Skeletal muscle satellite cell (primary cell): ENCODE data around the gene WDR48.

Experiments
- H3K27me3 ChIP-seq: 2 replicates; pipeline ENCODE4 v1.7.0; 2013; ENCODE audit warnings: low read length; ENCODE audit not compliant: control insufficient read depth, insufficient read depth
- H3K36me3 ChIP-seq: 2 replicates; pipeline ENCODE4 v1.7.0; 2013; ENCODE audit warnings: mild to moderate bottlenecking, control low read depth, low read length; ENCODE audit not compliant: insufficient read depth
- H3K4me1 ChIP-seq: 2 replicates; pipeline ENCODE4 v1.7.0; 2013; ENCODE audit warnings: low read length; ENCODE audit not compliant: control insufficient read depth, insufficient read depth
- H3K4me2 ChIP-seq: 2 replicates; pipeline ENCODE4 v1.7.0; 2013; ENCODE audit warnings: mild to moderate bottlenecking, low read length
- H3K4me3 ChIP-seq: 2 replicates; pipeline ENCODE4 v1.7.0; 2013; ENCODE audit warnings: low read length
- H3K9ac ChIP-seq: 2 replicates; pipeline ENCODE4 v1.7.0; 2013; ENCODE audit warnings: mild to moderate bottlenecking, low read depth, low read length, moderate library complexity
- H3K9me3 ChIP-seq: replicated peaks from 2 replicates; pipeline ENCODE4 v1.7.0; 2013; ENCODE audit warnings: mild to moderate bottlenecking, control low read depth, low read length

WDR48 gene

GRCh38 chr3:39127269-39127907 is 75.6 kb downstream of the WDR48 start:
- Histone ChIP-seq H3K4me3 (no peak overlapping the region), H3K27me3 (no peaks in the 10 kb centered on the region), H3K4me1 (peaks cover 14% of the 10 kb centered on the region), H3K9me3 (no peaks in the 10 kb centered on the region), H3K36me3 (no peaks in the 10 kb centered on the region), H3K9ac (no peak overlapping the region), H3K4me2 (no peak overlapping the region)

DNA sequence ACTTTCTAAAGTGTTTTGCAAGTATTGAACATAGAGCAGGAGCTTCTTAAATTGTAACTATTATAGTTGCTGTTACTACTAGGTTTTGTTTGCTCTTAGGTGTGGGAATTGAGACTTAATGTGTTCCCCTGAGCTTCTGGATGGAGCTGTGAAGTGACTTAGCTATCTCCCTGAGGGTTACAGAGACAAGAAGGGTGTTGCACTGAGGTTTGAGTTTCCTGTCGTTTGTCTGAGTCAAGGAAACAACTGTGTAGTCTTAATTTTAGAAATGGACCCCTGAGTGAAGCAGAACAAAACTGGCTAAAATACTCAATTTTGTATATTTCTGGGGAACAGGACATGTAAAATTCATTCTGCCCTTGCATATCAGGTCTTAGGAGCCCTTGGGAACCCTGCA is 76.1 kb downstream of the WDR48 start:
- no peak overlapping the region for H3K9ac ChIP-seq
- no peaks in the 10 kb centered on the region for H3K9me3 ChIP-seq
- no peaks in the 10 kb centered on the region for H3K27me3 ChIP-seq
- peaks cover 14% of the 10 kb centered on the region for H3K4me1 ChIP-seq
- H3K4me2 ChIP-seq: no peak overlapping the region
- H3K4me3 ChIP-seq: no peak overlapping the region
- H3K36me3 ChIP-seq: no peaks in the 10 kb centered on the region

DNA sequence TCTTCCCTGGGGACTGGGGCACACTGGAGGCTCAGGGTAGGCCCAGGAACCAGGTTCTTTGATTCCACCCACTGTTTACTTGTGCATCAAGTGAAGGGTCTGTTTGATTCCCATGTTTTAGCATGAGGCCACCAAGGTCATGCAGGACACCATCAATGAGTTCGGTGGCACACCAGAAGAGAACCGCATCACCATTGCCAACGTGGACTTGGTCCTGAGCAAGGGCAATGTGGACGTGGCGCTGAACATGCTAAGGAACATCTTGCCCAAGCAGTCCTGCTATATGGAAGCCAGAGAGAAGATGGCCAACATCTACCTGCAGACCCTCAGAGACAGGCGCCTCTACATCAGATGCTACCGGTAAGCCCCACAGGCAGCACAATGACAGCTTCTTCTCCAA is 77.1 kb downstream of the WDR48 start:
- Histone ChIP-seq H3K4me3 (no peak overlapping the region), H3K9ac (no peak overlapping the region), H3K4me2 (no peak overlapping the region), H3K36me3 (no peaks in the 10 kb centered on the region), H3K9me3 (no peaks in the 10 kb centered on the region), H3K4me1 (peaks cover 14% of the 10 kb centered on the region), H3K27me3 (no peaks in the 10 kb centered on the region)

DNA sequence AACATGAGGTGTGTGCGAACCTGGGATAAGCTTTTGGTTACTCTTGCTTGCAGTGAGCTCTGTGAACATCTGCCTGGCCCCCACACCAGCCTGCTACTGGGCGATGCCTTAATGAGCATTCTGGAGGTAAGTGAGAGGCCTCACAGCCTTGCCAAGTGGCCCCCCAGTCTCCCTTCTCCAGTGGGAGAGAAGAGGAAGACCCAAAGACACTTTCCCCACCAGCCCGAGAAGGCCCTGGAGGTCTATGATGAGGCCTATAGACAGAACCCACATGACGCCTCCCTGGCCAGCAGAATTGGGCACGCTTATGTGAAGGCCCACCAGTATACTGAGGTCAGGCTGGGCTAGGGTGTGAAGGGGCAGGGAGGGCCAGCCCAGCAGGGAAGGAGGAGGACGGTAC is 78.2 kb downstream of the WDR48 start:
- Histone ChIP-seq H3K4me3 (no peak overlapping the region), H3K4me1 (peaks cover 14% of the 10 kb centered on the region), H3K4me2 (no peak overlapping the region), H3K27me3 (no peaks in the 10 kb centered on the region), H3K9me3 (no peaks in the 10 kb centered on the region), H3K9ac (no peak overlapping the region), H3K36me3 (no peaks in the 10 kb centered on the region)

- H3K9me3 ChIP-seq: no peaks in the 10 kb centered on the region
- no peak overlapping the region for H3K4me2 ChIP-seq
- no peak overlapping the region for H3K9ac ChIP-seq
- no peaks in the 10 kb centered on the region for H3K36me3 ChIP-seq
- H3K27me3 ChIP-seq: no peaks in the 10 kb centered on the region
- no peak overlapping the region for H3K4me3 ChIP-seq
- peaks cover 7% of the 10 kb centered on the region for H3K4me1 ChIP-seq
These were observed 79.0 kb downstream of the WDR48 start for GRCh38 chr3:39130693-39131265.

DNA sequence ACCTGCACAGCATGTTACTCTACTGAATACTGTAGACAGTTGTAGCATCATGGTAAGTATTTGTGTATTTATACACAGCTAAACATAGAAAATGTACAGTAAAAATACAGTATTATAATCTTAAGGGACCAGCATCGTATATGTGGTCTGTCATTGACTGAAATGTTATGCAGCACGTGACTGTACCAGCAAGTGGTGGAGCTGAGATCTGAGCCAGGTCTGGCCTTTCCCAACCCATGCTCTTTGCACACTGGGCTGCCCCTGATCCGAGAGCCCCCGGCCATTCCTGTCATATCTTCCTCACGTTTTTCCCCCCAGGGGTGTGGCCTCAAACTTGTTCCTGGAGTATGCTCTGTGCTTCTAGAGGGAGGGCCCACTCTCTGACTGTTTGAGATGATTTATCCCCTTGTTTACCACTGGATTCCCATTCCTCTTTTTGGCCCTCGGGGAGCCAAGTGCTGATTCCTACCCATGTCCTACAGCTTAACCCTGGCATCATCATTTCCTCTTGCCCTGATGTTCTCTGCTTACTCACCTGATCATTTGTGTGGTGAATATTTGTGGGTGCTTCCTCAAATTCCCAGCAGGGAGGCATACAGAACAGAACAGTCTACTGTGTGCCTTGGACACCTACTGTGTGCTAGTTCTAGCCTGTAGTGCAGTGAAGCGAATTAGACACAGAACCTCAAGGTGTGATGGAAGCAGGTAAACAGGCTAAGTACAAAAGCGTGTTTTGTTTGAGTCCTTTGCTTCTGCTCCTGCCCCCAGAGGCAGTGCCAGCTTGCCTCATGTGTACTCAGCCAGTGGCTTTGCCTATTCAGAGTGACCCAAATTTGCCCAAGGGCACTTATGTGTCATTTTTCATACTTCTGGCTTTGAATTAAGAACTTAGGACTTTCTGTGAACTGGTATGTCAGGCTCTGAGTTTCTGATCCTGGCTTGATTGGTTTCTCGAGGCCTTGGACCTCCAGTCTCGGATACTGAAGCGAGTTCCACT is 80.6 kb downstream of the WDR48 start:
- Histone ChIP-seq H3K27me3 (no peaks in the 10 kb centered on the region), H3K4me2 (no peak overlapping the region), H3K36me3 (no peaks in the 10 kb centered on the region), H3K9ac (no peak overlapping the region), H3K9me3 (no peaks in the 10 kb centered on the region), H3K4me1 (no peaks in the 10 kb centered on the region), H3K4me3 (no peak overlapping the region)

- Histone ChIP-seq H3K9me3 (no peaks in the 10 kb centered on the region), H3K27me3 (no peaks in the 10 kb centered on the region), H3K36me3 (no peaks in the 10 kb centered on the region)
These were observed 81.3 kb downstream of the WDR48 start for GRCh38 chr3:39133093-39133490.

DNA sequence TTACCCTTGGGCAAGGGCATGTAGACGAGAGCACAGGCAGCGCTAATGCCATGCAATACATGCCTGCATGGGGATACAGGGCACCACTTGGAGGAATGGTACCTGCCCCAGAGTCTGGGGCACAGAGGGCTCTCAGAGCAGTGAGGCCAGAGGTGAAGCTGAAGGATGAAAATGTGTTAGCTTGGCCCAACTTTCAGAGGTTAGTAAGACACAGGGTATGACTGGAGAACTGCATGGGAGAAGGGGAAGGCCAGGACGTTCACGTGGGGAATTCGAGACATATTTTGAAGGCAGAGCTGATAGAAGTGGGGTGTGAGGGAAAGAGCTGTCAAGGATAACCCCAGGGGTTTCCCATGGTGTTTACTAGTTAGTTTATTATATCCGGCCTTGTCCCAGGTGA is 82.0 kb downstream of the WDR48 start:
- H3K36me3 ChIP-seq: no peaks in the 10 kb centered on the region
- no peaks in the 10 kb centered on the region for H3K9me3 ChIP-seq
- no peaks in the 10 kb centered on the region for H3K4me1 ChIP-seq
- H3K27me3 ChIP-seq: no peaks in the 10 kb centered on the region
- no peak overlapping the region for H3K9ac ChIP-seq
- no peak overlapping the region for H3K4me3 ChIP-seq
- H3K4me2 ChIP-seq: no peak overlapping the region

More at GRCh38 chr3:39133093-39133490, 81.3 kb downstream of the WDR48 start:
- no peak overlapping the region for H3K4me3 ChIP-seq
- H3K4me2 ChIP-seq: no peak overlapping the region
- no peak overlapping the region for H3K9ac ChIP-seq
- no peaks in the 10 kb centered on the region for H3K4me1 ChIP-seq

DNA sequence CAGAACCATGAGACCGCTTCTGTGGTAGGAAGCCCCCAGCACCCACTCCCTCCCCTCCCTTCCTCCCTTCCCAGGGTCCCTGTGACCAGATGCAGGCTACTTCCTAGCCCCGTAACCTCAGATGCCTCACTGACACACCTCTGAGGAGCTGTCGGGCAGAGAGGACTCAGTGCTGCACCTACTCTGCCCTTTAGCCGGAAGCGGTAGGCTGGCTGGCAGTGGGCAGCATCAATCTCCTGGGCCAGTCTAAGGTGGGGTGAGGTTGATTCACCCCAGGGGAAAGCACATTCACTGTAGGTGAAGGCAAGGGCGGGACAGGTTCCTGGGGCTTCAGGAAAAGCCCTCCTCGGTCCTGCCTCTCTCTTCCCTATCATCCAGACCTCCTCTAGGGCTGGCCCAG is 82.5 kb downstream of the WDR48 start:
- Histone ChIP-seq H3K4me1 (no peaks in the 10 kb centered on the region), H3K4me3 (no peak overlapping the region), H3K36me3 (no peaks in the 10 kb centered on the region), H3K4me2 (no peak overlapping the region), H3K27me3 (no peaks in the 10 kb centered on the region), H3K9ac (no peak overlapping the region), H3K9me3 (no peaks in the 10 kb centered on the region)

GRCh38 chr3:39135170-39135805 is 83.5 kb downstream of the WDR48 start:
- H3K36me3 ChIP-seq: no peaks in the 10 kb centered on the region
- H3K4me1 ChIP-seq: no peaks in the 10 kb centered on the region
- no peak overlapping the region for H3K9ac ChIP-seq
- no peak overlapping the region for H3K4me2 ChIP-seq
- no peaks in the 10 kb centered on the region for H3K27me3 ChIP-seq
- H3K9me3 ChIP-seq: no peaks in the 10 kb centered on the region
- no peak overlapping the region for H3K4me3 ChIP-seq
